Pulmonary artery endothelial cell (primary cell): ENCODE data around the gene CDK5R1. TPM values are rescaled to one million over a fixed set of nuclear protein-coding genes. Genes with fewer than 3 reads are reported as not detected.

Experiments
- DNase-seq: peaks from one replicate; pipeline ENCODE4 v3.0.0-alpha.2; 2011; ENCODE audit warnings: low read depth, low spot score
- total RNA-seq: library from RNA; depleted of rRNA; stranded (reverse); fragments of >200 nt; gene quantifications from 2 replicates; pipeline ENCODE4 v1.2.3, GENCODE V29; 2014

Gene CDK5R1
- total RNA-seq, 1 donor from 2014 or later = 1.8 TPM

DNA sequence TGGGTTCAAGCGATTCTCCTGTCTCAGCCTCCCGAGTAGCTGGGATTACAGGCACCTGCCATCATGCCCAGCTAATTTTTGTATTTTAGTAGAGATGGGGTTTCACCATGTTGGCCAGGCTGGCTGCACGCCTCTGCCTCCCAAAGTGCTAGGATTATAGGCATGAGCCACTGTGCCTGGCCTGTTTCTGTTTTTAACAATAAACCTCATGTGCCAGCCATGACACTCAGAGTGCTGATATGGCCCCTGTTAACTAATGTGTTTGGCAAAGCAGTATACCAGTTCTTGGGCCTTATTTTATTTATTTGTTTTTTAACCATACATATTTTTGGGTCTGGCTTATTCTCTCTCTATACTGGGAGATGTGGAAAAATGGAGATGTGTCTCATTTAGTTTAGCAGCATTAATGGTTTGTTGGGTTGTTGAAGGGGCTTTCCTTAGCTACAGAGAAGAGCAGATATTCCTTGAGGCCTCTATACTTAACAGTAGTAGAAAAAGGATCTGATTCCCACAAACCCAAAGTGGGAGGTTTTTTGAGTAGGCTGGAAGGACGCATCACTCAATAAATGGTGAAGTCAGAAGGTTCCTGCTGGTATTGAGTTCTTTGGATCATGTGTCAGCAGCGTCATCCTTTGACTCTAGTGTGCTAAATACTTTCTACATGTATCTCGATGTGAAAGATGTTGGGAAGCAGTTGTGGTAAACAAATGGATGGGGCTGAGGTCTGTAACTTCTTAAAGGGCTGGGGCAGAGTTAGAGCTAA lies 16.2 kb upstream of the CDK5R1 start:
- no peak for DNase-seq

DNA sequence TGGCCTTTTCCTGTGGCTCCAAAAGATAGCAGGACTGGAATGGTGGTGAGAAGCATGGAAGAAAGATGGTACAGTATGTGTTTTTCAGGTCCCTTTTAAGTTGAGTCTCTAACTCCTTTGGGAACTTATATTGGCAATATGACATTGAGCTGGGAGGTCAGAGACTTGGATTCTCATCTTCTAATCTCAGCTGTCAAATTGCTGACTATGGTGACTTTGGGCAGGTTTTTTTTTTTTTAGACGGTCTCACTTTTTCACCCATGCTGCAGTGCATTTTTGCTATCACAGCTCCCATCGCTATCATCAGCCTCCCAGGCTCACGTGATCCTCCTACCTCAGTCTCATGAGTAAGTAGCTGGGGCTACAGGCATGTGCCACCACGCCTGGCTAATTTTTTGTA lies 15.1 kb upstream of the CDK5R1 start:
- DNase-seq = no peak

GRCh38 chr17:32475258-32475657 lies 11.5 kb upstream of the CDK5R1 start:
- DNase-seq = no peak

DNA sequence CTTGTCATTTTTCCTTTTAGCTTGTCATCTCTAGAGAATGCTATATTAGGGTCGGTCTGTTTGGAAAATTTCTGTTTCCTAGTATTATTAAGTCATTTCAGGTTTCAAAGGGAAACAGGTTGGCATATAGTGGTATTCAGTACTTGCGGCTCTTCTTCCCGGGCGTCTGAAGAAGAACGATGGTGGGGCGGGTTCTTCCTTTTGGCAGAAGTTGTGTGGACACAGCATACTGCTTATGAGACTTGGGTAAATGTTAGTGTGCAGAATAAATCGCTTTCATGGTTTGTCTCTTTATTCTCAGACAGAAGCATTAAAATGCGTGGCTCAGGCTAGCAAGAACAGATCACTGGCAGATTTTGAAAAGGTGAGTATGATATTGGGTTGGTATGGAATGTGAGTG lies 9.6 kb upstream of the CDK5R1 start:
- no peak for DNase-seq

GRCh38 chr17:32479074-32479617 lies 7.6 kb upstream of the CDK5R1 start:
- no peak for DNase-seq

DNA sequence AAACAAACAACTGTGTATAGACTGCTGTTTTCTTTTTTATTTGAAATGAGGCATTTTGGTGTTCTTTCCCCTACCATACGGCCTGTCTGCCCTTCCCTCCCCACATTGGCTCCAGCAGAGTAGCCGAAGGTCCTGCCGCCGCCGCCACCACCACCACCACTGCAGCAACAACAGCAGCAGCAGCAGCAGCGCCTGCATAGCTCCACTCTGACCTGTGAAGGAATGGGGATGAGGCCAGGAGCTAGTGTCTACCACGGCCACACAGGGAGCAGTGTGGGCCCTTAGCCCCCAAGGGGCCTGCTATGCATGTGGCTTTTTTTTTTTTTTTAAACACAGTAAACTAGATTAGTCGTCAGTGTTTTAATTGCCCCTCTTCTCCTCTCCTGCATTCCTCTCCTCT lies 5.6 kb upstream of the CDK5R1 start:
- no peak for DNase-seq

DNA sequence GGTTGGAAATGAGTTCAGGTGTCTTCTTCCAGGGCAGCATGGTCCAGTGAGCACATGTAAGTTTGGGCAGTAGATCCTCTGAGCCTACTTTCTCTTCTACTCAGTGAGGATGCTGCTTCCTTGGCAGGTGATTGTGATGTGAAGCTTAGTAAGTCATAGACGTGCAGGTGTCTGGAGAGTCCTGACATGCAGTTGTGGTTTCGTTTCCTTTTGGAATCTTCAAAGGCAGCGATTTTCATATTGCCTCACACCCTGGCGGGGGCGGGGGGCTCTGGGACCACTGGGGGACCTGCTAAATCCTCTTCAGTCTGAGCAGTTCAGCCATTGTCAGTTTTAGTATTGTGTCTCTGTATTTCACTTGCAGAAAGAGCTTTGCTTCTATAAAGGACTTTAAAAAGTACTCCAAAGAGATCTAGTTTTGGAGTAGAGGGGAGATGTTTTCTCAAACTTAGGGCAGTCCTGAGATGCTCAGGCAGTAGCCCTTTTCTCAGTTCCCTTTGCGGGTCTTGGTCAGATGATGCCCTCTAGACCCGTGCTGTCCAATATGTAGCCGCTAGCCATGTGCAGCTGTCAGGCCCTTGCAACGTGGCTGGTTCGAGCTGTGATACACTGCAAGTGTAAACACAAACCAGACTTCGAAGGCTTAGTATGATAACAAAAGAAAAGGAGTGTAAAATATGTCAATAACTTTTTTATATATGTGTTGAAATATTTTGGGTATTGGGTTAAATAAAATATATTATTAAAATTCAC lies 4.0 kb upstream of the CDK5R1 start:
- DNase-seq = no peak

DNA sequence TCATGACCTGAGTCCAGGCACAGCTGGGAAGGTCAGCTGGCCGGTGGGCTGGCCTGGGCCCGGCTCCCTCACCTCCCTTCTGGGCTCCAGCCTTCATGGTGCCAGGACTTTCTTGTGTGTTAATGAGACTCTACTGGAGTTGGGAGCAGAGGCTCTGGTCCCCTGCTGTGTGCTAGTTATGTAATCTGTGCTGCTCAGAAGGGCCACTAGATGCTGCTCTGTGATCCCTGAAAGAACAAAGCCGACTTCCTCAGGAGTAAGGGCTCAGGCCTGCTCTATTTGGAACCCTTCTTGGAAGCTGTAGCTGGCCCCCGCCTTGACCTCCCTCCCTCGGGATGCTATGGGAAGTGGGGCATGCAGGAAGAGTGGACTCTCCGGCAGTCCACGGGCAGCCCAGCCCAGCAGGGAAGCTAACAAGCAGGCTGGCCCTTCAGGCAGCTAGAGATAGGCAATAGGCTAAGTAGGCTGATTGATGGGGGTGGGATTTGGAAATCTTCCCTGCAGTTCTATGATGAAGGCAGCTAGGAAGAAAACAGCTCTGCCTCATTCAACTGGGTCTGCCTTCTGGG lies 3.3 kb upstream of the CDK5R1 start:
- DNase-seq = peak; percentile 35

GRCh38 chr17:32484041-32484461 lies 2.7 kb upstream of the CDK5R1 start:
- no peak for DNase-seq

DNA sequence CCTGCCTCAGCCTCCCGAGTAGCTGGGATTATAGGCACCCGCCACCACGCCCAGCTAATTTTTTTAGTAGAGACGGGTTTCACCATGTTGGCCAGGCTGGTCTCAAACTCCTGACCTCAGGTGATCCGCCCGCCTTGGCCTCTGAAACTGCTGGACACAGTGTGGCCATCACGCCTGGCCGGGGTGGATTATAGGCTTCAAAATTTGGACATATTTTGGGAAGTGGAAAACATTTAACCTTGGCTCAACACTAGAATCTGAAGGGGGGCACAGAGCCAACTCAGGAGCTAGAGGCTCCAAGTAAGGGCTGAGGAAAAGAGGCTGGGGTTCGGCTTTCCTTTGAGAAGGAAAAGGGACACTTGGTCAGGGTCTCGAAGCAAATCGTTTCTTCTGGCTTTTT lies 2.2 kb upstream of the CDK5R1 start:
- DNase-seq = no peak

DNA sequence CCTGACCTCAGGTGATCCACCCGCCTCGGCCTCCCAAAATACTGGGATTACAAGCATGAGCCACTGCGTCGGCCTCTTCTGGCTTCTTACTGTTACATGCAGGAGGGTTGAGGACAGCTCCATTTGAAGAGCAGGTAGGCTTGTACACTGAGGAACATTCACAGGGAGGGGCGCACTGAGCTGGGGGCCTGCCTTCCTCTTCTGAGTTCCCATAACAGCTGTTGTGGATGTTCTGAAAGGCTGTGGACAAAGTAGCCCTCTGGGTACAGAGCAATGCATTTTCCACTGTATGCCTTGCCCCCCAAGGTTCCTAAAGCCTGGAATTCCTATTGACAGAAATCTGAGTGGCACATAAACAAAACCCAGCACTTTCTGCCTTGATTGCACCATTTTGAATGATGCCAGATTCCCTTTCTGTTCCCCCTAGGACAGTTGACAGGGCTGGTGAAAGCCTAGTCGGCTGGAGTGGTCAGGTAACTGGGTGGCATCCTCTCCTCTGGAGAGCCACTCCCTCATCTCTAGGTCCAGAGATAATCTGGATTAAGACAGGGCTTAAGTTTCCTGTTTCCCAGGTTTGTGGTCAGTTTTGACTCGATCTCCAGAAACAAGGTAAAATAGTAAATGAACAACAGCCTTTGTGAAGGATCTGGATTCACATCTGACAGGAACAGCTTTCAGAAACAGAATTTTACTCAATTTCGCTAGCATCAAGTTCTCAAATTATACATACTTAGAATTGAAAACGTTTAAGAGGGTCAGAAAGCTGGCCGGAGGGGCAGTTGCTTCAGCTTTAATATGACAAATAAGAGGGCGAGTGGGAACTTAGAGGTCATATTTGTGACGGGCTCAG lies 1.3 kb upstream of the CDK5R1 start:
- DNase-seq = no peak

DNA sequence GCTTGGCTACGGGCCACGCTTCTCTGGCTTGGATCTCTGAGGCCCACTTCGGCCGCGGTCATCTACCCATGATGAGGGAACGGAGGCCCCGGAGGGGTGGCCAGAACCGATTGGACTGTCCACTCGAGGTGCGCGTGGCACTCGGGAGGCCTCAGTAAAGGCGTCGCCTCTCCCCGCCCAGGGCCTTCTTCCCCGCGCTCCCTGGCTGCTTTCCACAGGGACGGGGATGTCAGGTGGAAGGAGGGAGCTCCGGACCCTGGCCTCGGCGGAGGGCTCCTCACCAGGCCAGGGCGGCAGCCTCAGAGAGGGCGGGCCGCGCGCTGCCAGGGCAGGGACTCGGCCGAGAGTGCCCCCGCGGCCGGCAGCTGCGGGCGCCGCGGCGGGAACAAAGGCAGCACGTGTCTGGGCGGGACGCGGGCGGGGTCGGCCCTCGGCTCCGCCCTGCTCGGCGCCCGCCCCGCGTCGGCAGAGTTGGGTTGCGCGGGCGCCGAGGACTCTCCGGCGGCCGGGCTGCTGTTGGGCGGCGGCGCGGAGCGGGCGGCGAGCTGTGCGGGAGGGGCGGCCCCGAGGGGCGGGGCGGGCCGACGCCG lies 587 bp upstream of the CDK5R1 start:
- peak; percentile 33 for DNase-seq

DNA sequence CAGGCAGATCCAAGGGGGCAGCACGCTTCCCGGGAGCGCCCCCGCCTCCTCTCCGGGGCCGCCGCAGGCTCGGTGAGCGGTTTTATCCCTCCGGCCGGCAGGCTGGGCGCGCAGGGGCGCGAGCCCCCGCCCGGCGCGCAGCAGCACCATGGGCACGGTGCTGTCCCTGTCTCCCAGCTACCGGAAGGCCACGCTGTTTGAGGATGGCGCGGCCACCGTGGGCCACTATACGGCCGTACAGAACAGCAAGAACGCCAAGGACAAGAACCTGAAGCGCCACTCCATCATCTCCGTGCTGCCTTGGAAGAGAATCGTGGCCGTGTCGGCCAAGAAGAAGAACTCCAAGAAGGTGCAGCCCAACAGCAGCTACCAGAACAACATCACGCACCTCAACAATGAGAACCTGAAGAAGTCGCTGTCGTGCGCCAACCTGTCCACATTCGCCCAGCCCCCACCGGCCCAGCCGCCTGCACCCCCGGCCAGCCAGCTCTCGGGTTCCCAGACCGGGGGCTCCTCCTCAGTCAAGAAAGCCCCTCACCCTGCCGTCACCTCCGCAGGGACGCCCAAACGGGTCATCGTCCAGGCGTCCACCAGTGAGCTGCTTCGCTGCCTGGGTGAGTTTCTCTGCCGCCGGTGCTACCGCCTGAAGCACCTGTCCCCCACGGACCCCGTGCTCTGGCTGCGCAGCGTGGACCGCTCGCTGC lies 832 bp downstream of the CDK5R1 start:
- DNase-seq = no peak

DNA sequence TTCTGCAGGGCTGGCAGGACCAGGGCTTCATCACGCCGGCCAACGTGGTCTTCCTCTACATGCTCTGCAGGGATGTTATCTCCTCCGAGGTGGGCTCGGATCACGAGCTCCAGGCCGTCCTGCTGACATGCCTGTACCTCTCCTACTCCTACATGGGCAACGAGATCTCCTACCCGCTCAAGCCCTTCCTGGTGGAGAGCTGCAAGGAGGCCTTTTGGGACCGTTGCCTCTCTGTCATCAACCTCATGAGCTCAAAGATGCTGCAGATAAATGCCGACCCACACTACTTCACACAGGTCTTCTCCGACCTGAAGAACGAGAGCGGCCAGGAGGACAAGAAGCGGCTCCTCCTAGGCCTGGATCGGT lies 1.4 kb downstream of the CDK5R1 start:
- no peak for DNase-seq

- DNase-seq = no peak
Measured at GRCh38 chr17:32488604-32489180, 1.9 kb downstream of the CDK5R1 start.

DNA sequence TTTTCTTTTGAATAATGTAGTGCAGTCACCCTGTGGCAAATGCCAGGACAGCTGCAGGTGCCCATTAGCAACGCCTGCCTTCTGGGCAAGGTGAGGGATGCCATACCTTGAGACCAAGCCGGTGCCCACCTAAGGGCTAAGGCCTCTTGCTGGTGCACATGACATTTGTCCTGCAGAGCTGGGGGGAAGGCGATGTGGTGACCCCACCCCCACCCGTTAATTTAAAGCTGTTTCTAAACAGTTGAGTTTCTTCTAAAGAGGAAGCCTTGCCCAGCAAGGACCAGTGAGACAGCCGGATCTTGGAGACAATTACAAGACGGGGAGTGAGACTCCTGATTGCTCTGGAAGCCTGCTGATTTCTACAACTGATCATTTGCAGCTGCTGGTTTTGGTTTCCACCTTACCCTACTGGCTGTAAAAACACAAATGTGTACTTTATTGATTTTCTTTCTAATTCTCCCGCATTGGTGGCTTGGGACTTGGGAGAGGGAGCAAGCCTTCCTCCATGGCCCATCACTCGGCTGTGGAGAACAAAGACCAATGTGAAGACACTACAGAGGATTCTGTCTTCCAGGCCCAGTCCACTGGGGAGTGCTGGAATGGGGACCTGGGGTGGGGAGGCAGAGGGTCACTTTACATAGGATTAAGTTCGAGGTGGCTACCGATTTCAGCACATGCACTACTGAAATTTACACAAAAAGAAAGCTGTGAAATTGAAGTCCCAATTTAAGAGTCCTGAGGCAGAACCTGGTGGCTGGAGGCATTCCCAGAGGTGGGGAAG lies 2.7 kb downstream of the CDK5R1 start:
- no peak for DNase-seq

DNA sequence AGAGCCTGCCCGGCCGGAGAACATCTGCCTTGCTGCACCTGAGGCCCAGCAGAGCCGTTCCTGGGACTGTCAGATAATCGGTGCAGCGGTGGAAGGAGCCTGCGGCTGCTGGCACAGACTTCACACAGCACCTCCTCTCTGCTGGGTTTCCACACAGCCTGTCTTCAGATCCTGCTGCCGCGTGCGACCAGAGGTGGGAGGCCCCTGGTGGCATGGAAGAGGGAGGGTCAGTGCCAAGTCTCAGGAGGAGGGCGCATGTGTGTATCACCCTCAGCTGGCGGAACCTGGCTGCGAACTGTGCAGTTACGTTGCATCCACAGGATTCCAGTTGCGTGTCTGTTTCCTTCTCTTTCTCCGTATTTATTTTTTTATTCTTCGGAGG lies 3.3 kb downstream of the CDK5R1 start:
- DNase-seq = no peak

- no peak for DNase-seq
Measured at GRCh38 chr17:32491371-32492263, 4.8 kb downstream of the CDK5R1 start.

DNA sequence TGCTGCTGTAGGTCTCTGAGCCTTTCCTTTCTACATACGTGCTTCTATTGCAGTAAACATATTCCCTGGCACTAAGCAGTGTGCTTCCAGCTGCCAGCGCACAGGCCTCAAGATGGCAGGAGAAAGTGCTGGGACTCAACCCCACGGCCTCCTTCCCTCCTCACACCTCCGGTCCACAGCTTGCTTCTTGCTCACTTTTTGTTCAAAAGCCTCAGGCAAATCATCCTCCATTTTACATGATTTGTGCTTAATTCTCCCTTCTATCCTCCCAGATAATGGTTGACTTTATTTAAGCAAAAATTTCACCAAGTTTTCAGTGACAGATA lies 5.4 kb downstream of the CDK5R1 start:
- DNase-seq = no peak
